Hepatocyte (in vitro differentiated cells): ENCODE results near the gene P4HB. TPM values are rescaled to one million over a fixed set of nuclear protein-coding genes. Genes with fewer than 3 reads are reported as not detected.

ENCODE experiments used
- DNase-seq: peaks from one replicate; pipeline ENCODE4 v3.0.0-alpha.2; 2016; ENCODE audit warnings: low spot score
- H2AFZ ChIP-seq: fragments of 200-600 bp; sonication (generic); 2 replicates; pipeline ENCODE4 v1.6.0; 2016; ENCODE audit warnings: antibody characterized with exemption, mild to moderate bottlenecking
- H3K27ac ChIP-seq: fragments of 200-600 bp; sonication (generic); 2 replicates; pipeline ENCODE4 v1.5.1; 2016; ENCODE audit warnings: mild to moderate bottlenecking
- H3K27me3 ChIP-seq: fragments of 200-600 bp; sonication (generic); 2 replicates; pipeline ENCODE4 v1.6.1; 2016
- H3K36me3 ChIP-seq: fragments of 200-600 bp; sonication (generic); replicated peaks from 2 replicates; pipeline ENCODE4 v1.5.1; 2016; ENCODE audit warnings: low read depth; ENCODE audit not compliant: insufficient read depth
- H3K4me1 ChIP-seq: fragments of 200-600 bp; sonication (generic); 2 replicates; pipeline ENCODE4 v1.5.1; 2016; ENCODE audit warnings: mild to moderate bottlenecking, moderate library complexity; ENCODE audit not compliant: insufficient read depth
- H3K4me2 ChIP-seq: fragments of 200-600 bp; sonication (generic); 2 replicates; pipeline ENCODE4 v1.6.0; 2016
- H3K4me3 ChIP-seq: fragments of 200-600 bp; sonication (generic); 2 replicates; pipeline ENCODE4 v1.5.1; 2016; ENCODE audit warnings: mild to moderate bottlenecking
- H3K79me2 ChIP-seq: fragments of 200-600 bp; sonication (generic); 2 replicates; pipeline ENCODE4 v1.6.0; 2017; ENCODE audit warnings: mild to moderate bottlenecking
- H3K9me2 ChIP-seq: fragments of 200-600 bp; sonication (generic); replicated peaks from 2 replicates; pipeline ENCODE4 v1.6.0; 2017; ENCODE audit warnings: mild to moderate bottlenecking; ENCODE audit not compliant: insufficient read depth
- H3K9me3 ChIP-seq: fragments of 200-600 bp; sonication (generic); 2 replicates; pipeline ENCODE4 v1.5.1; 2016; ENCODE audit warnings: low read depth, mild to moderate bottlenecking
- H4K20me1 ChIP-seq: fragments of 200-600 bp; sonication (generic); 2 replicates; pipeline ENCODE4 v1.6.0; 2016; ENCODE audit warnings: mild to moderate bottlenecking; ENCODE audit not compliant: insufficient read depth, poor library complexity, severe bottlenecking
- EZH2 ChIP-seq: fragments of 200-600 bp; sonication (generic); IDR thresholded peaks from 2 replicates; pipeline ENCODE4 v1.6.1; 2016; ENCODE audit warnings: antibody characterized with exemption, mild to moderate bottlenecking, borderline replicate concordance
- EZH2phosphoT487 ChIP-seq: fragments of 200-600 bp; sonication (generic); IDR thresholded peaks from one replicate; pipeline ENCODE4 v1.6.1; 2018; ENCODE audit warnings: antibody characterized with exemption, mild to moderate bottlenecking, low read depth, moderate library complexity; ENCODE audit not compliant: unreplicated experiment, severe bottlenecking
- WGBS: methylation state at CpG from one replicate; pipeline ENCODE4 v1.1.6; 2016; ENCODE audit warnings: low lambda C conversion rate; ENCODE audit errors: missing lambda C conversion rate; 5-methylcytosine and 5-hydroxymethylcytosine counted together
- polyA plus RNA-seq: library from polyadenylated mRNA; unstranded; fragments of >200 nt; fragmentation: Nextera tagmentation; extraction: Ambion mirVana; gene quantifications from 2 replicates; pipeline ENCODE4 v1.2.1, GENCODE V29; 2016
- total RNA-seq: library from RNA; depleted of rRNA; stranded (reverse); fragments of >200 nt; gene quantifications from 2 replicates; pipeline ENCODE4 v1.2.3, GENCODE V29; 2014
- TF ChIP-seq, protein P1 (sequence below): fragments of 200-600 bp; sonication (generic); IDR thresholded peaks from 2 replicates; pipeline ENCODE4 v1.5.1; 2016; ENCODE audit warnings: antibody characterized with exemption, mild to moderate bottlenecking; ENCODE audit not compliant: poor library complexity

P4HB gene
- total RNA-seq (1,163 and 1,316 TPM in 2 replicates), polyA plus RNA-seq (1,233 and 1,240 TPM in 2 replicates)

DNA sequence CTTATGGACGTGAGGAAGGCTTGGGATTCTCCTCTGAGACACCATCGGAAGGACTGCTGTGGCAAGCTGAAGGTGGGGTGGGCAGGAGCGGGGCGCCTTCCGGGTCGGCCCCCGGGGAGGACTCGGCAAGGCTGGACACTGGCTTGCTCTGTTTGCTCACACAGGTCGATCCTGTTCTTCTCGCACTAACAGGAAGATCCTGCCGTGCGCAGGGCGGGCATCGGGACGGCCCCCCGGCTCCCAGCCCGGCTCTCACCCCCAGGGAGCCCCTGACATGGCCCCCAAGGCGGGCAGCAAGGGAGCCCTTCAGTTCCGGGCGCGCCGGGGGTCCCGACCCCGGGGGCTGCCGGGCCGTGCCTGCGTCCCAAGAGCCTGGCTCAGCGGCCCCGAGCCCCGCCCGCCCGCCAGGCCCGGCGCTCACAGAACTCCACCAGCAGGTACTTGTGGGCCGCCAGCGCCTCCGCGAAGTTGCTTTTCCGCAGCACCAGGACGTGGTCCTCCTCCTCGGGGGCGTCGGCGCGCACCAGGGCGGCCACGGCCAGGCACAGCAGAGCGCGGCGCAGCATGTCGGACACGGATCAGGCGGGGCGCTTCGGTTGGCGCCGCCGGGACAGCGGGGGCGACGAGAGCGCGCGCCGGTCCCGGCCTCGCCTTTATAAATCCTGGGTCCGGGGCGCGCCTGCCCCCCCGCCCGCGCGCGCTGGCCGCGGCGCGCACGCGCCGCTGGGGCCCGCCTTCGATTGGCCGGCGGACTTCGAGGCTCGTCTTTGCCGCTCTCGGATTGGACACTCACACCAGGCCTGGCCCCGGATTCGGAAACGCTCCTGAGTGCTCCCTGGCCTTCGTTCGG is at the start of gene P4HB:
TSS of gene P4HB (minus strand) at position 630 of the 850 bp plus-strand sequence. CDS start at position 566, 64 bp downstream.
- DNase-seq: no peak
- Histone ChIP-seq H3K27ac (peak within 1 kb of the TSS; percentile 91), H4K20me1 (peaks cover 42% of the 10 kb centered on the region), H2AFZ (peak within 1 kb of the TSS; percentile 12), H3K4me3 (peak within 1 kb of the TSS; percentile 97), H3K9me3 (no peaks in the 10 kb centered on the region), H3K4me1 (peaks cover 27% of the 10 kb centered on the region), H3K79me2 (peaks cover 88% of the 10 kb centered on the region), H3K9me2 (no peaks in the 10 kb centered on the region), H3K36me3 (no peaks in the 10 kb centered on the region), H3K27me3 (no peaks in the 10 kb centered on the region), H3K4me2 (peak within 1 kb of the TSS; percentile 96)
- TF ChIP-seq EZH2phosphoT487 (no peak), EZH2 (no peak)
- TF ChIP-seq, protein P1, sequence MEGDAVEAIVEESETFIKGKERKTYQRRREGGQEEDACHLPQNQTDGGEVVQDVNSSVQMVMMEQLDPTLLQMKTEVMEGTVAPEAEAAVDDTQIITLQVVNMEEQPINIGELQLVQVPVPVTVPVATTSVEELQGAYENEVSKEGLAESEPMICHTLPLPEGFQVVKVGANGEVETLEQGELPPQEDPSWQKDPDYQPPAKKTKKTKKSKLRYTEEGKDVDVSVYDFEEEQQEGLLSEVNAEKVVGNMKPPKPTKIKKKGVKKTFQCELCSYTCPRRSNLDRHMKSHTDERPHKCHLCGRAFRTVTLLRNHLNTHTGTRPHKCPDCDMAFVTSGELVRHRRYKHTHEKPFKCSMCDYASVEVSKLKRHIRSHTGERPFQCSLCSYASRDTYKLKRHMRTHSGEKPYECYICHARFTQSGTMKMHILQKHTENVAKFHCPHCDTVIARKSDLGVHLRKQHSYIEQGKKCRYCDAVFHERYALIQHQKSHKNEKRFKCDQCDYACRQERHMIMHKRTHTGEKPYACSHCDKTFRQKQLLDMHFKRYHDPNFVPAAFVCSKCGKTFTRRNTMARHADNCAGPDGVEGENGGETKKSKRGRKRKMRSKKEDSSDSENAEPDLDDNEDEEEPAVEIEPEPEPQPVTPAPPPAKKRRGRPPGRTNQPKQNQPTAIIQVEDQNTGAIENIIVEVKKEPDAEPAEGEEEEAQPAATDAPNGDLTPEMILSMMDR: no peak
- WGBS: 1% methylated on average over 52 of the region's 95 CpGs

DNA sequence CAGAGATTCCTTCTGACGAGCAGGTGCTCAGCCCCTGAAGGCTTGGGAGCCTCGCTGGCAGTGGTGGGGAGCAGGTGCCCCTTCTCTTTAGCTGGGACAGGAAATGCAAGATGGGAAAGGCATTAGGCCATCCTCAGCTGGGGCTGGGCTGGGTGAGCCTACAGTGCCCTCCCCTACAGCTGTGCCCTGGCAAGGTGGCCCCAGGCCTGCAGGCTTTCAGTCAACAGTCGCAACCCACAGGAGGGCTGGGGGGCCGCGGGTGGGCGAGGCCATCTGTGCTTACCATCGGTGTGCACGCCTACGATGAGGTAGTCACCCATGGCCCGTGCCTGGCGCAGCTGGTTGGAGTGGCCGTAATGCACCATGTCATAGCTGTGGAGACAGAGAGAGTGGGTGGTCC is 48.9 kb upstream of the P4HB start:
- H3K27ac ChIP-seq: no peak overlapping the region
- no peak for TF ChIP-seq EZH2phosphoT487
- no peak for TF ChIP-seq EZH2
- TF ChIP-seq, protein P1: no peak
- no peak for DNase-seq
- WGBS: 98% methylated on average over 12 of the region's 12 CpGs
- peaks cover 18% of the 10 kb centered on the region for H3K79me2 ChIP-seq
- peak overlapping the region; percentile 98 for H3K4me2 ChIP-seq
- H3K36me3 ChIP-seq: no peaks in the 10 kb centered on the region
- peaks cover 4% of the 10 kb centered on the region for H4K20me1 ChIP-seq
- H3K9me2 ChIP-seq: no peaks in the 10 kb centered on the region
- H3K4me1 ChIP-seq: peaks cover 18% of the 10 kb centered on the region
- H3K4me3 ChIP-seq: no peak overlapping the region
- H3K9me3 ChIP-seq: no peaks in the 10 kb centered on the region
- no peaks in the 10 kb centered on the region for H3K27me3 ChIP-seq
- no peak overlapping the region for H2AFZ ChIP-seq

DNA sequence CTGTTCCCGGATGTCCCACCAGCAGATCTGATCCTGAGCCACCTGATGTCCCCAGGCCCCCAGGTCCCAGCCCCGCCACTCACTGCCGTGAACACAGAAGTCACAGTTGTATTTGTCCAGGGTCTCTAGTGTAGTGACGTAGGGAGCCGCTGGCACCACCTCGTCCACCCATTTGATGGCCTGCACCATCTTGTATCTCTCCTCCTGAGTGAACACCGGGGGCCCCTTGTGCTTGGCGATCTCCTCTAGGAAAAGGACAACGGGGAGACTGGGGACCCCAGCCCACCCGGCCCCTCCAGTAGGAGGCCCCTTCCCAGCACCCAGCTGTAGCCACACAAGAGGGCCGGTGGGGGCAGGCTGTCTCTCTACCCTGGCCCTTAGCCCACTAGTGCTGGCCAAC is 48.5 kb upstream of the P4HB start:
- Histone ChIP-seq H3K4me2 (no peak overlapping the region), H3K27me3 (no peaks in the 10 kb centered on the region), H3K79me2 (peaks cover 18% of the 10 kb centered on the region), H4K20me1 (peaks cover 4% of the 10 kb centered on the region), H3K27ac (no peak overlapping the region), H3K4me3 (no peak overlapping the region), H3K9me3 (no peaks in the 10 kb centered on the region), H2AFZ (no peak overlapping the region), H3K9me2 (no peaks in the 10 kb centered on the region), H3K4me1 (peaks cover 18% of the 10 kb centered on the region), H3K36me3 (no peaks in the 10 kb centered on the region)
- DNase-seq: no peak
- TF ChIP-seq EZH2phosphoT487 (no peak), EZH2 (no peak)
- TF ChIP-seq, protein P1: no peak
- WGBS: 96% methylated on average over 9 of the region's 11 CpGs
